ENCODE measurements around the gene SLC25A19. TPM values are rescaled to one million over a fixed set of nuclear protein-coding genes. Genes with fewer than 3 reads are reported as not detected.

SLC25A19 gene
- total RNA-seq, 6 donors from 2014 or later, result 21.9 to 37.0 (median 23.9) TPM

DNA sequence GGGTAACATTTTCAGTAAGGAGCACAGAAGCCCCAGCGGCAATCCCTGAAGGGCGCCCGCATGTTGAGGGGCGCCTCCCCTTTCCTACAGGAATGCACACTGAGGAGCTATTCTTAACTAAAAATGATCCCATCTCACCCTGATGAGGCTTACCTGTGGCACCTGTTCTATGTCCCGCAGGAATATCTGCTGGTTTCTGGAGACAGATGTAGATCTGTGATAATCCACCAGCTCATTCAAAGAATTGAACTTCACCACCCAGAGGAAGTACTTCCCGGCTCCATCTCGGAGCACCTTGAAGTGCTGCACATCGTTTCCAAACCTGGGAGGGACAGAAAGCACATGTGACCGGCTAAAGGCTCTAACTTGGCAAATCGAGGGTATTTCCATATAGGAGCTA, 32.3 kb upstream of the SLC25A19 start:
- DNase-seq (no peak), ATAC-seq (ENCODE audit: low FRiP score in 2 of 2) (no peak)
- Histone ChIP-seq H3K27ac (no peak overlapping the region), H3K9me3 (no peaks in the 10 kb centered on the region), H3K4me1 (peaks cover 18 to 27% (median 26%) of the 10 kb centered on the region in 4 donors), H3K36me3 (peaks cover 14 to 62% (median 36%) of the 10 kb centered on the region in 4 donors), H3K4me3 (no peak overlapping the region), H3K27me3 (no peaks in the 10 kb centered on the region)
- TF ChIP-seq EP300 (IDR thresholded peaks at IDR 0.05) (no peak), POLR2AphosphoS5 (IDR thresholded peaks at IDR 0.05) (no peak), POLR2A (IDR thresholded peaks at IDR 0.05) (no peak)
- TF ChIP-seq, protein P1, sequence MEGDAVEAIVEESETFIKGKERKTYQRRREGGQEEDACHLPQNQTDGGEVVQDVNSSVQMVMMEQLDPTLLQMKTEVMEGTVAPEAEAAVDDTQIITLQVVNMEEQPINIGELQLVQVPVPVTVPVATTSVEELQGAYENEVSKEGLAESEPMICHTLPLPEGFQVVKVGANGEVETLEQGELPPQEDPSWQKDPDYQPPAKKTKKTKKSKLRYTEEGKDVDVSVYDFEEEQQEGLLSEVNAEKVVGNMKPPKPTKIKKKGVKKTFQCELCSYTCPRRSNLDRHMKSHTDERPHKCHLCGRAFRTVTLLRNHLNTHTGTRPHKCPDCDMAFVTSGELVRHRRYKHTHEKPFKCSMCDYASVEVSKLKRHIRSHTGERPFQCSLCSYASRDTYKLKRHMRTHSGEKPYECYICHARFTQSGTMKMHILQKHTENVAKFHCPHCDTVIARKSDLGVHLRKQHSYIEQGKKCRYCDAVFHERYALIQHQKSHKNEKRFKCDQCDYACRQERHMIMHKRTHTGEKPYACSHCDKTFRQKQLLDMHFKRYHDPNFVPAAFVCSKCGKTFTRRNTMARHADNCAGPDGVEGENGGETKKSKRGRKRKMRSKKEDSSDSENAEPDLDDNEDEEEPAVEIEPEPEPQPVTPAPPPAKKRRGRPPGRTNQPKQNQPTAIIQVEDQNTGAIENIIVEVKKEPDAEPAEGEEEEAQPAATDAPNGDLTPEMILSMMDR (IDR thresholded peaks at IDR 0.05), result no peak
- 84 to 89% methylated on average over 8 to 10 of the region's 10 CpGs for WGBS, 2 donors

DNA sequence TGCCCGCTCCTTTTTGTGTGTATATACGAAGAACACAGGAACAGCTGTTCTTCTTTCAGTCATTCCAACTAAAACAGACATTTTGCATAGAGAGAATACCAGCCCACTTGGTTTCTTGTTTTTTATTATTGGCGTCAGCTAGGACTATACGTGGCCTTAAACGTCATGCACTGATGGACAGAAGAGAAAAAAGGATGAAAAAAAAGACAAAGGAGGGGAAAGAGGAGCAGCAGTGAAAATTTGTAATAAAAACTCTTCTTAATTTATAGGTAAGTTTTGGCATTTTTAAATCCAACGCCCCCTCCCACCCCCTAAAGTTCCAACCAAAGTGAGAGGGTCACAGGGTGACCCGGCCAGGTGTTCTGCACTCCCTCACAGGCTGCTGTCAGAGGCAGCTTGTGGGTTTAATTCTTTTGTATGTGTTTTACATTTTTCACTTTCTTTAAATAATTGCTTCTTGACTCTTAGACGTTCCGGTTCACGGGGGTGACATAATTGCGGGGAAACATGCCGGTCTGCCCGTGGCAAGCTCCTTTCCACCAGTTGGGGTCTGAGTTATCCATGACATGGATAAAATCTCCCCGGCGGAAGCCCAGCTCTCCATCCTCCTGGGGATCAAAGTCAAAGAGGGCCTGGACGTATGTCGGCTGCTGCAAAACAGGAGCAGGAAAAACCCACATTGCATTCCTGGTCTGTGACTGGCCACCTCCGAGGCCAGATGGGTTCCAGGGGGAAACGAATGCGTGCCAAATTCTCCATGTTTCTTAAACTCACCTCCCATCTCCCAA, 30.9 kb upstream of the SLC25A19 start:
- Histone ChIP-seq H3K36me3 (peaks cover 14 to 55% (median 34%) of the 10 kb centered on the region in 4 donors), H3K27me3 (no peaks in the 10 kb centered on the region), H3K27ac (peak overlapping the region in 1 of 4 donors; percentile 21), H3K9me3 (no peaks in the 10 kb centered on the region), H3K4me1 (peaks cover 6 to 14% (median 13%) of the 10 kb centered on the region in 4 donors), H3K4me3 (no peak overlapping the region)
- TF ChIP-seq POLR2A (IDR thresholded peaks at IDR 0.05), result no peak
- TF ChIP-seq, protein P1 (IDR thresholded peaks at IDR 0.05), result no peak
- TF ChIP-seq EP300 (IDR thresholded peaks at IDR 0.05), result no peak
- no peak for TF ChIP-seq POLR2AphosphoS5 (IDR thresholded peaks at IDR 0.05)
- ATAC-seq (ENCODE audit: low FRiP score in 2 of 2), result no peak
- DNase-seq, result no peak
- 93 to 94% methylated on average over 20 of the region's 20 CpGs for whole genome bisulfite sequencing, 2 donors

- DNase-seq (peak in 1 of 2 donors; percentile 32), ATAC-seq (ENCODE audit: low FRiP score in 2 of 2) (no peak)
- 88 to 93% methylated on average over 9 to 10 of the region's 10 CpGs for WGBS, 2 donors
- no peak for TF ChIP-seq EP300 (IDR thresholded peaks at IDR 0.05)
- TF ChIP-seq, protein P1 (IDR thresholded peaks at IDR 0.05), result no peak
- Histone ChIP-seq H3K4me3 (no peak overlapping the region), H3K27ac (peak overlapping the region in 2 of 4 donors; percentile 52 to 69), H3K4me1 (peaks cover 5 to 15% (median 7%) of the 10 kb centered on the region in 4 donors), H3K27me3 (no peaks in the 10 kb centered on the region), H3K9me3 (no peaks in the 10 kb centered on the region), H3K36me3 (peaks cover 14 to 47% (median 33%) of the 10 kb centered on the region in 4 donors)
These were observed 29.5 kb upstream of the SLC25A19 start for GRCh38 chr17:75318615-75319222.

DNA sequence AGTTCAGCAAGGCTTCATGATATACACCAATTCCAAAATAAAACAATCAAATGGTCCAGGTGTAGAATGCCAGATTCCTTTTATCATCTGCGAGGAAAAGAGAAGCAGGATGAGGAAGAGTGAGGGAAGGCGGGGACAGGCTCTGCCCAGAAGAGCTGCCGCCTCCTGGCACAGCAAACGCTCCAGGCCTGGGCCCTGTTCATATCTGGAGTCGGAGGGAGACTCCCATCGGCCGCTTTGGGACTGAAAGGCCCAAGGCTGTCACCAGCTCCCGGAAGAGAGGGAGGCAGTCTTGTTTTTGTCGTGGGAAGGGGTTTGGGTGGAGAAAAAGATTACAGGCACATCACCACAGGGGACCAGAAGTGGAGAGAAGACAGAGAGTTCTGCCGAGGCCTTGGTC, 29.0 kb upstream of the SLC25A19 start:
- Histone ChIP-seq H3K27ac (peak overlapping the region in 1 of 4 donors; percentile 69), H3K4me3 (no peak overlapping the region), H3K27me3 (no peaks in the 10 kb centered on the region), H3K9me3 (no peaks in the 10 kb centered on the region), H3K36me3 (peaks cover 14 to 46% (median 33%) of the 10 kb centered on the region in 4 donors), H3K4me1 (peaks cover 1 to 12% (median 7%) of the 10 kb centered on the region in 4 donors)
- TF ChIP-seq POLR2A (IDR thresholded peaks at IDR 0.05) (no peak), POLR2AphosphoS5 (IDR thresholded peaks at IDR 0.05) (no peak), EP300 (IDR thresholded peaks at IDR 0.05) (no peak)
- TF ChIP-seq, protein P1 (IDR thresholded peaks at IDR 0.05), result no peak
- no peak for DNase-seq
- no peak for ATAC-seq (ENCODE audit: low FRiP score in 2 of 2)
- 80% methylated on average over 10 of the region's 10 CpGs for WGBS, 2 donors

All from upper lobe of left lung (tissue), 6 donors.